ENCODE measurements around the gene MSRB2. TPM values are rescaled to one million over a fixed set of nuclear protein-coding genes. Genes with fewer than 3 reads are reported as not detected.
A peak's percentile ranks its signal among the peaks of the same experiment; 100 is the strongest.

MSRB2 gene
- polyA plus RNA-seq, 3 donors = 19.7 to 37.3 (median 31.6) TPM

- peak overlapping the region; percentile 84 for H2AFZ ChIP-seq (ENCODE audit: insufficient read depth, low read depth, low read length, poor library complexity, severe bottlenecking)
- peaks cover 6 to 20% (median 13%) of the 10 kb centered on the region in 7 donors for H3K9me3 Mint-ChIP-seq
- peak overlapping the region in 4 of 7 donors; percentile 1 to 74 (median 31) for H3K27ac Mint-ChIP-seq
These were observed 484 bp upstream of the MSRB2 start for GRCh38 chr10:23094786-23095403.

More at GRCh38 chr10:23094786-23095403, 484 bp upstream of the MSRB2 start:
- H3K36me3 ChIP-seq (replicated peaks in 1 of 2; ENCODE audit: control insufficient read depth in 1 of 2, insufficient read depth in 2 of 2, low read length in 2 of 2) = no peaks in the 10 kb centered on the region
- H3K4me3 ChIP-seq (replicated peaks in 1 of 3; ENCODE audit: low read depth in 2 of 3, low read length in 3 of 3) = peak overlapping the region in 1 of 3 experiments; percentile 85
- H3K4me1 Mint-ChIP-seq = peaks cover 20% of the 10 kb centered on the region
- peaks cover 14% of the 10 kb centered on the region in 2 donors for H3K4me1 ChIP-seq (ENCODE audit: control insufficient read depth in 1 of 2, insufficient read depth in 2 of 2, low read length in 2 of 2)
- H3K27me3 ChIP-seq (ENCODE audit: control insufficient read depth in 2 of 2, insufficient read depth in 2 of 2, low read length in 2 of 2) = no peaks in the 10 kb centered on the region
- H3K9ac ChIP-seq (ENCODE audit: insufficient read depth, low read length, poor library complexity, severe bottlenecking) = no peak overlapping the region
- H3K36me3 Mint-ChIP-seq = peaks cover 5 to 9% of the 10 kb centered on the region in 2 donors
- H3K4me2 ChIP-seq (replicated peaks; ENCODE audit: extremely low read depth, low read length, poor library complexity, severe bottlenecking) = peak overlapping the region; percentile 74
- DNase-seq = no peak
- peaks cover 22% of the 10 kb centered on the region for H3K79me2 ChIP-seq (ENCODE audit: insufficient read depth, low read length)
- H3K27ac ChIP-seq (ENCODE audit: low read depth in 1 of 2, low read length in 2 of 2) = no peak overlapping the region
- intact Hi-C loops (cut with micrococcal nuclease) = no loop called here
- H3K27me3 Mint-ChIP-seq (ENCODE audit: low read depth in 3 of 3) = peaks cover 0 to 2% (median 0%) of the 10 kb centered on the region in 3 donors
- peaks cover 0 to 5% of the 10 kb centered on the region in 2 donors for H3K9me3 ChIP-seq (replicated peaks in 1 of 2; ENCODE audit: control insufficient read depth in 1 of 2, insufficient read depth in 1 of 2, low read length in 2 of 2)
- H4K20me1 ChIP-seq (ENCODE audit: insufficient read depth, low read length) = no peaks in the 10 kb centered on the region
- WGBS (ENCODE audit: insufficient coverage) = 47% methylated on average over 6 of the region's 8 CpGs
- H3K4me3 Mint-ChIP-seq = peak overlapping the region; percentile 60 to 92
- no peak for TF ChIP-seq CTCF (IDR thresholded peaks at IDR 0.05)
